PC-9 (cell line): Measurements from ENCODE around the gene GORAB.

Source experiments
- EZH2 ChIP-seq: fragments of 200-600 bp; sonication (generic); IDR thresholded peaks from 2 replicates; pipeline ENCODE4 v1.8.0; 2017; ENCODE audit warnings: antibody characterized with exemption, low read depth
- TF ChIP-seq, protein P1 (sequence below): fragments of 200-600 bp; sonication (generic); conservative IDR thresholded peaks from 2 replicates; pipeline ENCODE4 v1.6.1; 2017; ENCODE audit warnings: mixed run types, antibody characterized with exemption, mild to moderate bottlenecking, moderate library complexity

DNA sequence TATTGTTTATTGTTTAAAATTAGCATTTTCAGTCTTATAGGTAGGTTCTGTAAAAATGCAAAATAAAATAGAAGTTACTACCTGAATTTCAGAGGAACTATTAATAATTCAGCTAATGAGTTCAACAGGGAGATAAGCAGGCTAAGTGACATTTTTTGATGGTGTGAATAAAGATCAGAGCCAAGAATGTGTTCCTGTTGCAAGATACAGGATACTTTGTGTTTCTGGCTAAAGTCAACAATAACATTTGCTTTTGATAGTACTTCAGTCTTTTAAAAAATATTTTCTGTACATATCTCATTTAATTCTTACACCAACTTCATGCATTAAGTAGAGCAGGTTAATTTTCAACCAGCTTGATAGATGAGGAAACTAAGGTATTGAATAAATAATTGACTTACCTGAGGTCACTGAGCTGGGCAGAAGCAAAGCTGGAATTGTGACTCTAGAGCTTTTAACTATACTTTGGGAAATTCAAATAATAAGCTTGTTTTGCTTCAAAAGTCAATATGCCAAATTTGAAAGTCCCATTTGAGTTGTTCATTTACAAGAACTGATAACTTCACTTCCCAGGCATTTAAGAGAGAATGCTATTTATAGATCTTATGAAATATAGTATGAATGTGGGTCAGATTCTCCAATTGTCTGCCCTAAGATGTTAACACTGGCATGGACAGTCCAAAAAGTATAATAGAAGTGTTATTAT is 6.0 kb downstream of the GORAB start:
- TF ChIP-seq, protein P1, sequence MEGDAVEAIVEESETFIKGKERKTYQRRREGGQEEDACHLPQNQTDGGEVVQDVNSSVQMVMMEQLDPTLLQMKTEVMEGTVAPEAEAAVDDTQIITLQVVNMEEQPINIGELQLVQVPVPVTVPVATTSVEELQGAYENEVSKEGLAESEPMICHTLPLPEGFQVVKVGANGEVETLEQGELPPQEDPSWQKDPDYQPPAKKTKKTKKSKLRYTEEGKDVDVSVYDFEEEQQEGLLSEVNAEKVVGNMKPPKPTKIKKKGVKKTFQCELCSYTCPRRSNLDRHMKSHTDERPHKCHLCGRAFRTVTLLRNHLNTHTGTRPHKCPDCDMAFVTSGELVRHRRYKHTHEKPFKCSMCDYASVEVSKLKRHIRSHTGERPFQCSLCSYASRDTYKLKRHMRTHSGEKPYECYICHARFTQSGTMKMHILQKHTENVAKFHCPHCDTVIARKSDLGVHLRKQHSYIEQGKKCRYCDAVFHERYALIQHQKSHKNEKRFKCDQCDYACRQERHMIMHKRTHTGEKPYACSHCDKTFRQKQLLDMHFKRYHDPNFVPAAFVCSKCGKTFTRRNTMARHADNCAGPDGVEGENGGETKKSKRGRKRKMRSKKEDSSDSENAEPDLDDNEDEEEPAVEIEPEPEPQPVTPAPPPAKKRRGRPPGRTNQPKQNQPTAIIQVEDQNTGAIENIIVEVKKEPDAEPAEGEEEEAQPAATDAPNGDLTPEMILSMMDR, result no peak
- TF ChIP-seq EZH2, result no peak
